SK-N-SH treated with all-trans-retinoic acid at 6 μM for 48 hours (cell line): ENCODE data around the gene PLA2G2F.

ENCODE experiments used
- ARNTL ChIP-seq: fragments of 450-650 bp; formaldehyde crosslinking; IDR thresholded peaks from 2 replicates; pipeline ENCODE4 v1.5.0; 2020; ENCODE audit warnings: low read depth, mild to moderate bottlenecking, moderate library complexity, borderline replicate concordance
- CREB5 ChIP-seq: fragments of 250-450 bp; sonication (Bioruptor Pico); IDR thresholded peaks from 2 replicates; pipeline ENCODE4 v1.5.1; 2020; ENCODE audit warnings: low read depth, mild to moderate bottlenecking, moderate library complexity
- ESRRG ChIP-seq: fragments of 250-450 bp; sonication (Bioruptor Pico); IDR thresholded peaks from 2 replicates; pipeline ENCODE4 v1.6.1; 2021; ENCODE audit warnings: mild to moderate bottlenecking
- GLIS3 ChIP-seq: fragments of 250-450 bp; sonication (Bioruptor Pico); IDR thresholded peaks from 2 replicates; pipeline ENCODE4 v1.5.0; 2020; ENCODE audit warnings: mild to moderate bottlenecking, moderate library complexity
- PATZ1 ChIP-seq: fragments of 250-450 bp; sonication (Bioruptor Pico); IDR thresholded peaks from 2 replicates; pipeline ENCODE4 v1.8.0; 2020; ENCODE audit warnings: mild to moderate bottlenecking, moderate library complexity, borderline replicate concordance
- POU6F1 ChIP-seq: fragments of 250-450 bp; sonication (Bioruptor Pico); IDR thresholded peaks from 2 replicates; pipeline ENCODE4 v1.8.0; 2021; ENCODE audit warnings: low read depth, mild to moderate bottlenecking, moderate library complexity, borderline replicate concordance
- SNAI2 ChIP-seq: fragments of 250-450 bp; sonication (Bioruptor Pico); IDR thresholded peaks from 2 replicates; pipeline ENCODE4 v1.5.0; 2020; ENCODE audit warnings: mild to moderate bottlenecking, moderate library complexity
- TCF4 ChIP-seq: fragments of 250-450 bp; sonication (Bioruptor Pico); IDR thresholded peaks from 2 replicates; pipeline ENCODE4 v1.8.0; 2021; ENCODE audit warnings: mild to moderate bottlenecking, moderate library complexity, borderline replicate concordance
- TOX ChIP-seq: fragments of 250-450 bp; sonication (Bioruptor Pico); IDR thresholded peaks from 2 replicates; pipeline ENCODE4 v1.8.0; 2021; ENCODE audit warnings: mild to moderate bottlenecking, moderate library complexity, borderline replicate concordance
- ZC3H10 ChIP-seq: fragments of 250-450 bp; sonication (Bioruptor Pico); IDR thresholded peaks from 2 replicates; pipeline ENCODE4 v1.5.1; 2021; ENCODE audit warnings: mild to moderate bottlenecking, moderate library complexity
- ZFP3 ChIP-seq: fragments of 250-450 bp; sonication (Bioruptor Pico); IDR thresholded peaks from 2 replicates; pipeline ENCODE4 v1.5.0; 2020; ENCODE audit warnings: mild to moderate bottlenecking, moderate library complexity
- ZFP30 ChIP-seq: fragments of 450-650 bp; formaldehyde crosslinking; IDR thresholded peaks from 2 replicates; pipeline ENCODE4 v1.5.0; 2022; ENCODE audit warnings: mild to moderate bottlenecking, moderate library complexity
- ZNF8 ChIP-seq: fragments of 450-650 bp; formaldehyde crosslinking; IDR thresholded peaks from 2 replicates; pipeline ENCODE4 v1.5.0; 2020; ENCODE audit warnings: mild to moderate bottlenecking, moderate library complexity

- no peak for TF ChIP-seq ZC3H10 (CRISPR knock-in tag)
- no peak for TF ChIP-seq TOX (CRISPR knock-in tag)
- no peak for TF ChIP-seq GLIS3
- no peak for TF ChIP-seq ZFP30
- TF ChIP-seq ARNTL (CRISPR knock-in tag), result no peak
- TF ChIP-seq CREB5 (CRISPR knock-in tag), result no peak
- TF ChIP-seq TCF4 (CRISPR knock-in tag), result no peak
- no peak for TF ChIP-seq SNAI2
- no peak for TF ChIP-seq PATZ1 (CRISPR knock-in tag)
- TF ChIP-seq ESRRG, result no peak
- no peak for TF ChIP-seq ZFP3 (CRISPR knock-in tag)
- no peak for TF ChIP-seq ZNF8
- no peak for TF ChIP-seq POU6F1 (CRISPR knock-in tag)
Observed at GRCh38 chr1:20099533-20099932, 39.6 kb upstream of the PLA2G2F start.
